ENCODE data around the gene PPP1R1C.

Gene PPP1R1C

GRCh38 chr2:182062329-182062972 is 76.8 kb downstream of the PPP1R1C start:
- DNase-seq (ENCODE audit: low read depth in 1 of 2, low spot score in 1 of 2), result no peak

- no peak for DNase-seq (ENCODE audit: low read depth in 1 of 2, low spot score in 1 of 2)
These were observed 78.5 kb downstream of the PPP1R1C start for GRCh38 chr2:182064019-182064778.

DNA sequence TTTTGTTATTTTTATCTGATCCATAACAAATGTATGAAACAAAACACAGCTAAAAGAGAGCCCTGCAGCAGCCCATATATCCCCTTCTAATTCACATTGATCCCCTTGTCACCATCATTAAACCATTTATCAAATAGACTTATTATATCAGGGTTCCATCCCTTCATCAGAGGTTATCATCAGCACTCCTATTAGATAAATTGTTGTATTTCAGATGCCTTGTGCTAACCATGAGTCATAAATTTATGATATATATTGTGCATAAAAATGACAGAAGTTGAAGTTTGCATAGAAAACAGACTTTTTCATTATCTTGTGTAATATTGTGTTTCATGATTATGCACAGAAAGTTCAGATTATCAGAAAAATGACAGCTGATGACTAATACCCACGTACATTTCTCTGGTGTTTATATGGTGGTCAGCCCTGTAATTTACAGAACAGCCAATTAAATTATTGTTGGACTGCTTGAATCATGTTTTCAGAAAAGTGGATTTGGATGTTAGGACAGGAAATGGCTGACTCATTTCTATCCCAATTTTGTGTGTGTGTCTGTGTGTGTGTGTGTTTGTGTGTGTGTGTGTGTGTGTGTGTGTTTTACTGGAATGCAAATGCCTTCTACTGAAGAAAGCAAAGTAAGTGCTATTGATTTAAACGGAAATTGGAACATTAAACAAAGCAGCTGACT is 80.9 kb downstream of the PPP1R1C start:
- no peak for DNase-seq (ENCODE audit: low read depth in 1 of 2, low spot score in 1 of 2)

DNA sequence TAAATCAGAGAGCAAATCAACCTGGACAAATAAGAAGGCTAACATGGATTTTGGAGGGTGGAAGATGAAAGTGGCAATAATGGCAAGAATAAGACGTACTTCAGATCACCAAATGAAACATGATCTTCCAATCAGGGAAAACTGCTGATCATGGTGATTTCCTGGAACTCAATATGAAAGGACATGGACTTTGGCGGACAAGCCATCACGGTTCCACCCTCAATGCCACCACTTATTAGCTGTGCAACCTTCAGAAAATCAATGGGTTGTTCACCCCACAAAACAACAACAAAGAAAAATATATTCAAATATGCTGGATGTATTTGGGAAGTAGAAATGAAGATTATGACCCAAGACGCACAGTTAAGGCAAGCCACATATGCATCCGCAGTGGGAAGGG is 81.7 kb downstream of the PPP1R1C start:
- DNase-seq (ENCODE audit: low read depth in 1 of 2, low spot score in 1 of 2), result no peak

DNA sequence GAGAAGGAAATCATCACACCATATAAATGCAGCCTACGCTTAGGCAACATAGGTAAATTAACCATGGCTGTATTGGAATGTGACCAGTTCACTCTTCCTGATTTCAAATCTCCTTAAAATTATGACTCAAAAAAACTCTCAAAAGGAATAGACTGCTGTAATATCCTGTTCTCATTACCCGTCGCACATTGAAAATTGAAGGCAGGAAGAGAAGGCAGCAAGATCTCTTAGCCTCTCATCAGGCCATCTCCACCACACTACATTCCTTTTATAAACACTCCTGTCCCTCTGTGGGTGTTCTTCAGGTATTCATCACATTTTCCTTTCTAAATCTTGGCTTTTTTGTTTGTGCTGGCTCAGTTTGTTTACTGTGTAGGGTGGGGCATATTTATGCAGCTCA is 83.2 kb downstream of the PPP1R1C start:
- no peak for DNase-seq (ENCODE audit: low read depth in 1 of 2, low spot score in 1 of 2)

- DNase-seq (ENCODE audit: low read depth in 1 of 2, low spot score in 1 of 2), result no peak
These were observed 83.8 kb downstream of the PPP1R1C start for GRCh38 chr2:182069416-182069815.

GRCh38 chr2:182069908-182070307 is 84.3 kb downstream of the PPP1R1C start:
- DNase-seq (ENCODE audit: low read depth in 1 of 2, low spot score in 1 of 2), result no peak

DNA sequence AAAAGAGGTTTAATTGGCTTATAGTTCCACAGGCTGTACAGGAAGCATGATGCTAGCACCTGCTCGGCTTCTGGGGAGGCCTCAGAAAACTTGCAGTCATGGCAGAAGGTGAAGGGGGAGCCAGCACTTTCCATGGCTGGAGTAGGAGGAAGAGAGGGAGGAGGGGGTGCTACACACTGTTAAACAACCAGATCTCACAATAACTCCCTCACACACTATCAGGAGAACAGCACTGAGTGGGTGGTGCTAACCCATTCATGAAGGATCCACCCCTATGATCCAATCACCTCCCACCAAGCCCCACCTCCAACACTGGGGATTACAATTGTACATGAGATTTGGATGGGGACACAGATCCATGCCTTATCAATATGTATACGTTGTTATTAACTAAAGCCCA is 85.1 kb downstream of the PPP1R1C start:
- DNase-seq (ENCODE audit: low read depth in 1 of 2, low spot score in 1 of 2), result no peak

DNA sequence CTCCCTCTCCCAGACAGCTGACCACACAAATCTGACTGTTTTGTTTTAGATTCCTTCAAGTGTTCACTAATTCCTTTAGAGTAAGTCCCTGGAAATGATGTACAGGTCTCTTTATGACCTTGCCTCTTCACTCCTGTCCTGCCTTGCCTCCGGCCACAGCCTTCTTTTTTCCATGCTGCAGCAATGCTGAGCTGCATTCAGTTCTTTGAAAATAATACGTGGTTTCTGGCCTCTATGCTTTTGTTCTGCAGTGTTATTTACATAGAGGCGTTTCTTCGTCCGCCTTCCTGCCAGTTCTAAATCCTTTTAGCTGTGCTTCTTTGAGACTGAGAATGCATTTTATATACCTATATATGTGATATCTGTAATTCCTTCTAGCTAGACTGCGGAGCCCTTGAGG is 87.2 kb downstream of the PPP1R1C start:
- no peak for DNase-seq (ENCODE audit: low read depth in 1 of 2, low spot score in 1 of 2)

- DNase-seq (ENCODE audit: low read depth in 1 of 2, low spot score in 1 of 2), result no peak
These were observed 88.0 kb downstream of the PPP1R1C start for GRCh38 chr2:182073613-182074012.

DNA sequence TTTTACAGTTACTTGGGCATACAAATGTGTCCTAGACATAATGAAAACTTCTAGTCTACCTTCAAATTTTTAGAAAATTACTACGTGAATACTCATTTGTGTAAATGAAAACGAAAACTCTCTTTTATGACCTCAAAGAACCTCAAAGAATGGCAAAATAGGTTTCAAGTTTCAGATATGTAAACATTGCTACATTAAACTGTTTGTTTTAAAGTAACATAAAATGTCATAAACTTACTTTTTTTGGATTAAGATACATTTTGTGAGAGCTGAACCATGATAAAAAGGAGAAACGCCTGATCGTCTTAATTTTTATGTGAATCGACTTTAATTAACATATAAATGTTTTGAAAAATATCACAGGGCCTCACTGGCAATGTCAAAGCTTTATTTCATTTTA is 91.4 kb downstream of the PPP1R1C start:
- DNase-seq (ENCODE audit: low read depth in 1 of 2, low spot score in 1 of 2), result no peak

- DNase-seq (ENCODE audit: low read depth in 1 of 2, low spot score in 1 of 2), result no peak
These were observed 91.9 kb downstream of the PPP1R1C start for GRCh38 chr2:182077448-182078142.

GRCh38 chr2:182078988-182079602 is 93.4 kb downstream of the PPP1R1C start:
- DNase-seq (ENCODE audit: low read depth in 1 of 2, low spot score in 1 of 2), result no peak

DNA sequence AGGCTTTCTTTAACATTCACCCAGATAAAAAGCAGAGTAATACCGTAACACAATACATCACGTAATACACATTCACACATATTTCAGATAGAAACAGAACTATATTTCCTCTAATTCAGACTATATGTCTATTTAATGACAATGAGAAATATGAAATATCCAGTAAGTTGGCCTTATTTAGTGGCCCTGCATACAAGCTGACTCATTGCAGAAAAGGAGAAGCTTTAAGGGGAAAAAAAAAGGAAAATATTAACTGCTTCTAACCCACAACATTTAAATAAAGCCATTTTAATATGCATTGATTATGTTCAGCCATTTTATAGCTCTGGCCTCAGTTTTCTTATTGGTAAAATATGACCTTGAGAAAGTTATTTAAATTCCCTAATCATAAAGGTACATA is 94.8 kb downstream of the PPP1R1C start:
- DNase-seq (ENCODE audit: low read depth in 1 of 2, low spot score in 1 of 2), result no peak

DNA sequence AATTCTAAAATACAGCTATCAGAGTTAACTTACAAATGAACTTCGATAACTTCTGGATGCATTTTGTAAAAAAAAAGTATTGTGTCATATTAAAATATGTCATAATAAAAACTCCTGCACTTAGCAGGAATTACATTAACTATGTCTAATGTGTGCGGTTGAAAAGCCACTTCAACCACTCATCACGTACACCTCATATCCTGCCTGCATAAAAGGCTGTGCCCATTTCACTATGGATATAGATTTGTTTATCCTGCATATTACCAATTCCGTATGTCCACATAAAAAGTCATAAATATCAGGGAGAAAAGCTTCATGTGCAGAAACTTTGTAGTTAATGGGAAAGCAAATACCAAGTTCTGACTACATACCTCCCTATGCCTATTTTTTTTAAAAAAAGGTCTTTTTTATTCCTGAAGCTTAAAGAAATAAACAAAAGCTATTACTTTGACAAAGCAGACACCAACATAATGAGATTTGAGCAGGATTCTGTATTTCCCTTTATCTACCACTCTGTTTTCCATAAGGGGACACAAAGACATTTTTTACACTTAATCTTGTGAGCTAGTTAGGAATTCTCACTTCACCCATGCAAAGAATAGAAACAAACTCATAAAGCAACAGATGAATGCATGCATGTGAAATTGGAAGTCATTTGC is 96.1 kb downstream of the PPP1R1C start:
- DNase-seq (ENCODE audit: low read depth in 1 of 2, low spot score in 1 of 2), result no peak

- DNase-seq (ENCODE audit: low read depth in 1 of 2, low spot score in 1 of 2), result no peak
These were observed 103.1 kb downstream of the PPP1R1C start for GRCh38 chr2:182088681-182089320.

DNA sequence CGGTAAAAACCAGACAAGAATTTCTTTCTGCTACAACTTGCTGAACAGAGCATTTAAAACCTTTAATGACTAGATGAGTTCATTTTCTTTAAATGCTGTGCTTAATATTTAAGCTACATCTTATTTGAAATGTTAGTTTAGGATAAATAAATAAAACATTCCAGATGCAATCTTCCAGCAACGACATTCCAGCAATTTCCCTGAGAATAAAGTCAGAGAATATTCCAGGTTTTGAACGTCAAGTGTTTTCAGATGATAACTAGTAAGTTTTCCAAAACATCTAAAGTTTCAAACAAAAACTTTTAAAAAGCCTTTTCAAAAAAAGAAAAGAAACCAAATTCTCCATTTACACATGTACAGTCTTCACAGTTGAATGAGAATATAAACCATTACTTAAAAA is 104.8 kb downstream of the PPP1R1C start:
- no peak for DNase-seq (ENCODE audit: low read depth in 1 of 2, low spot score in 1 of 2)

DNA sequence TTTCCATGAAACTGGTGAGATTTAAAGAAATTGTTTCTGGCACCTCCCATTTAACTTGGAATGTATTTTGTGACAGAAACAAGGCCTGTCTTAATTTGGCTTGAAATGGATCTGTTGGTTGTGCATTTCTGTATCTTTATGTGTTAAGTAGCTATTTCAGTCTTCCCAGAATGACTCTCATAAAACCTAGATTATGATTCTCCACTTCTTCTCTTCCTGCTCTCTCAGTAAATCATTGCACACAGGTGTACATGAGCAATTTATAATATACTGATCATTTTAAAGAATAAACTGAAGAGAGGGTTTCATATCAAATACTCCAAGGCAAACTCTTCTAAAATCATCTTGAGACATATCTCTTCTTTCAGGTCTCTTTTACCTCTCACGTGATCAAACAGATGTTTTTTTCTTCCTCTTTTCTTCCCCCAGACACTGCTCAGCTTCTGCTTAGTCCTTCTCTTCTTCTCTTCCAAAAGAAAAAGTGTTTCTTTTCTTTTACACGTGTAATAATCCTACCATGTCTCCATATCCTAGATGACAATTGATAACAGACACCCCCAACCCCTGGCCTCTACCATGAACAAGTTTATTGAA is 112.0 kb downstream of the PPP1R1C start:
- DNase-seq (ENCODE audit: low read depth in 1 of 2, low spot score in 1 of 2), result no peak

DNA sequence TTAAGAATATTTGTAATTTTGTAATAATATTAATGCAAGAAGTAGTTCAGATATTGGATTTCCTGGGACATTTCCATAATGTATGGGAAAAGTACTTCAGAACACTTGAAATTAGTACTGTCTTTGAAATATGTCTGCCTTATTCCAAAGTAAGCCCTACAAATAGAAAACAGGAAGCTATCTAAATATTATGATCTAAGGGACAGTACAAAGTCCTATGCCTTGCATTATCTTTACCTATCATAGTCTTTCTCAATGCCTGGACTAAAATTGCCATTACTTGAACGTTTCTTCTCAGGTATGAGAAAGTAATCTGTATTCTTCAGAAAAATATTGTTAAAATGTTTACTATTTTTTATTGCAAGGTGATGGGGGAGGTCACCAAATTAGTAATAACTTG is 113.0 kb downstream of the PPP1R1C start:
- no peak for DNase-seq (ENCODE audit: low read depth in 1 of 2, low spot score in 1 of 2)

DNA sequence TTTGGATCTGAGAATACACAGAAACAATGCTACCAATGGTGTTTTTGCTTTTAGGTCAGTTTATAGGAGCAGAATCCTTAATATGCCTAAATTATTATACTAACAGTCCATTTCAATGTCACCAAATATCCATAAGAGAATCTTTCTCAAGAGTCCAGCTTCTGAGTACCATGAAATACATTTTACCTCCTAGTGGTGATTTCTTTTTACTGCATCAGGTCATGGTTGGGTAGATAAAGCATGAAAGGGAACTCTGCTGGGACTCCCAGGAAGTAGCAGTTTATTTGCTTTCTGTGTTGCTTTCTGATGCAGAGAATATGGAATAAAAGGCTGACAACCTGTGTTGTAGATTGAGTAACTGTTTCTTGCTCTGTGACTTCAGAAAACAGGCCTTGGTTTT is 115.6 kb downstream of the PPP1R1C start:
- no peak for DNase-seq (ENCODE audit: low read depth in 1 of 2, low spot score in 1 of 2)

All from stimulated activated CD4-positive, alpha-beta T cell treated with anti-CD3 and anti-CD28 coated beads, Interleukin-15, amount 100 ng/mL, for 1 hour (primary cell).